B cell (primary cell): ENCODE data around the gene FBXO5. TPM values are rescaled to one million over a fixed set of nuclear protein-coding genes. Genes with fewer than 3 reads are reported as not detected.

Experiments used
- ATAC-seq: fragments of 200-7000 bp; cut with Tn5 transposase; one replicate; pipeline ENCODE4 v1.10.0; 2021; ENCODE audit warnings: low read depth, mild to moderate bottlenecking, moderate number of reproducible peaks, moderate library complexity
- CTCF ChIA-PET: fragments of 350-600 bp; sonication (Branson Sonifier 250); formaldehyde crosslinking; loops from one replicate; lab custom pipeline; 2021; ENCODE audit warnings: antibody characterized with exemption, inconsistent platforms; lab: Charles Lee
- POLR2A ChIA-PET: fragments of 350-600 bp; sonication (Branson Sonifier 250); formaldehyde crosslinking; loops from one replicate; lab custom pipeline; 2021; ENCODE audit warnings: antibody characterized with exemption; lab: Charles Lee
- DNase-seq: peaks from one replicate; pipeline ENCODE4 v3.0.0; 2013
- H2AFZ ChIP-seq: 2 replicates; pipeline ENCODE4 v1.6.1; 2012; ENCODE audit warnings: mild to moderate bottlenecking, low read depth, low read length; ENCODE audit not compliant: insufficient read depth, poor library complexity, severe bottlenecking
- H3K27ac ChIP-seq, 2 donors: 1 replicate in 1 of 2; 2 replicates in 1 of 2; pipeline ENCODE4 v1.5.1; 2012 to 2013; ENCODE audit warnings: low read length in 2 of 2, mild to moderate bottlenecking in 2 of 2, moderate library complexity in 1 of 2
- H3K27me3 ChIP-seq, 4 experiments: fragments of 200-600 bp in 1 of 4; sonication (generic) in 1 of 4; replicated peaks in 1 of 4; 1 replicate in 2 of 4; 2 replicates in 2 of 4; pipeline versions ENCODE4 v1.6.1 to v1.7.0; 2013 to 2016; ENCODE audit warnings: low read length in 3 of 4, mild to moderate bottlenecking in 2 of 4, mixed read lengths in 1 of 4, moderate library complexity in 1 of 4; ENCODE audit not compliant: insufficient read depth in 4 of 4, control insufficient read depth in 3 of 4; ENCODE audit errors: control extremely low read depth in 1 of 4
- H3K36me3 ChIP-seq, 2 experiments: replicated peaks in 1 of 2; 1 replicate in 1 of 2; 2 replicates in 1 of 2; pipeline versions ENCODE4 v1.6.1 to v1.7.1; 2013; ENCODE audit warnings: low read length in 1 of 2; ENCODE audit not compliant: insufficient read depth in 2 of 2, control insufficient read depth in 1 of 2; ENCODE audit errors: control extremely low read depth in 1 of 2, extremely low read depth in 1 of 2
- H3K4me1 ChIP-seq, 2 donors: fragments of 200-600 bp in 1 of 2; sonication (generic) in 1 of 2; 1 replicate in 1 of 2; 2 replicates in 1 of 2; pipeline versions ENCODE4 v1.5.1 to v1.6.1; 2013 to 2017; ENCODE audit warnings: low read length in 2 of 2; ENCODE audit not compliant: control insufficient read depth in 2 of 2, insufficient read depth in 2 of 2
- H3K4me2 ChIP-seq: replicated peaks from 2 replicates; pipeline ENCODE3; 2012; ENCODE audit warnings: mild to moderate bottlenecking, low read depth, low read length; ENCODE audit not compliant: poor library complexity, severe bottlenecking
- H3K4me3 ChIP-seq, 5 experiments: fragments of 200-600 bp in 1 of 5; sonication (generic) in 1 of 5; 1 replicate in 3 of 5; 2 replicates in 2 of 5; pipeline versions ENCODE4 v1.5.1 to v1.7.0; 2011 to 2016; ENCODE audit warnings: low read length in 4 of 5, mild to moderate bottlenecking in 4 of 5, low read depth in 2 of 5, control low read depth in 1 of 5, moderate library complexity in 1 of 5; ENCODE audit not compliant: insufficient read depth in 1 of 5; ENCODE audit errors: control extremely low read depth in 1 of 5, extremely low read depth in 1 of 5
- H3K79me2 ChIP-seq: fragments of 200-600 bp; sonication (generic); one replicate; pipeline ENCODE4 v1.6.0; 2016; ENCODE audit warnings: low read length; ENCODE audit not compliant: control insufficient read depth, insufficient read depth
- H3K9ac ChIP-seq: fragments of 200-600 bp; sonication (generic); 2 replicates; pipeline ENCODE4 v1.6.1; 2017; ENCODE audit warnings: mild to moderate bottlenecking, low read length, moderate library complexity
- H3K9me3 ChIP-seq, 3 donors: one replicate each; pipeline versions ENCODE4 v1.6.1 to v1.7.1; 2013; ENCODE audit warnings: low read length in 2 of 3; ENCODE audit not compliant: control insufficient read depth in 2 of 3, insufficient read depth in 1 of 3; ENCODE audit errors: control extremely low read depth in 1 of 3
- H4K20me1 ChIP-seq: 2 replicates; pipeline ENCODE4 v1.6.0; 2012; ENCODE audit warnings: mild to moderate bottlenecking, low read length; ENCODE audit not compliant: insufficient read depth, control insufficient read depth, poor library complexity, severe bottlenecking
- H3K27ac Mint-ChIP-seq: one replicate; pipeline ENCODE4 v1.8.0; 2021; ENCODE audit warnings: mixed read lengths
- H3K27me3 Mint-ChIP-seq: one replicate; pipeline ENCODE4 v1.8.0; 2021; ENCODE audit warnings: mixed read lengths
- H3K4me1 Mint-ChIP-seq: one replicate; pipeline ENCODE4 v1.8.0; 2021; ENCODE audit warnings: mixed read lengths
- H3K4me3 Mint-ChIP-seq: one replicate; pipeline ENCODE4 v1.8.0; 2021; ENCODE audit warnings: mixed read lengths
- H3K9me3 Mint-ChIP-seq: one replicate; pipeline ENCODE4 v1.8.0; 2022; ENCODE audit warnings: mixed read lengths; ENCODE audit not compliant: insufficient read depth
- CTCF ChIP-seq: fragments of 200-600 bp; IDR thresholded peaks from one replicate; pipeline ENCODE4 v1.8.0; 2022; ENCODE audit warnings: antibody characterized with exemption, mild to moderate bottlenecking
- EZH2 ChIP-seq: IDR thresholded peaks from 2 replicates; pipeline ENCODE4 v1.6.1; 2012; ENCODE audit warnings: borderline replicate concordance, low read depth, mild to moderate bottlenecking, moderate library complexity, low read length; ENCODE audit not compliant: insufficient read depth, poor library complexity, severe bottlenecking
- WGBS: methylation state at CpG from one replicate; pipeline ENCODE4 v1.1.5; 2013; ENCODE audit warnings: missing lambda C conversion rate; ENCODE audit not compliant: insufficient coverage; 5-methylcytosine and 5-hydroxymethylcytosine counted together
- intact Hi-C: fragments of 100-400 bp; cut with micrococcal nuclease; formaldehyde crosslinking; loops from one replicate; pipeline ENCODE4 v1.10.0; 2022
- polyA plus RNA-seq: library from polyadenylated mRNA; depleted of rRNA; stranded (reverse); fragments of >200 nt; gene quantifications from 2 replicates; pipeline ENCODE4 v1.2.3, GENCODE V29; 2012
- total RNA-seq, 2 donors: library from RNA; stranded (reverse); fragments of 120-200 nt in 1 of 2; gene quantifications; 1 replicate in 1 of 2; 2 replicates in 1 of 2; pipeline versions ENCODE4 v1.2.3 to v1.2.4, GENCODE V29; 2013 to 2022

Gene FBXO5
- total and polyA plus RNA-seq, 2 donors (not counting 1 experiment from before 2014, with no cell fraction given) = 3.9 to 14.6 TPM

GRCh38 chr6:153028286-153028685 is 45.4 kb upstream of the FBXO5 start:
- peaks cover 0 to 4% (median 0%) of the 10 kb centered on the region in 4 experiments for H3K27me3 ChIP-seq
- peaks cover 29% of the 10 kb centered on the region for H3K27me3 Mint-ChIP-seq

GRCh38 chr6:153027480-153027879 is 44.6 kb upstream of the FBXO5 start:
- H4K20me1 ChIP-seq = no peaks in the 10 kb centered on the region
- DNase-seq (no peak), ATAC-seq (no peak)
- H2AFZ ChIP-seq = no peak overlapping the region
- no peak overlapping the region for H3K27ac Mint-ChIP-seq
- no peaks in the 10 kb centered on the region for H3K9me3 ChIP-seq
- no peak overlapping the region for H3K27ac ChIP-seq
- no CpG with 5 or more reads among the region's 4 CpGs for WGBS
- no peak overlapping the region for H3K4me3 Mint-ChIP-seq
- peaks cover 29% of the 10 kb centered on the region for H3K27me3 Mint-ChIP-seq
- no peak for TF ChIP-seq CTCF
- TF ChIP-seq EZH2 = no peak
- no peaks in the 10 kb centered on the region for H3K36me3 ChIP-seq
- no peak overlapping the region for H3K4me2 ChIP-seq
- no peak overlapping the region for H3K9ac ChIP-seq
- H3K27me3 ChIP-seq = peaks cover 0 to 4% (median 0%) of the 10 kb centered on the region in 4 experiments
- ChIA-PET POLR2A (no interaction called here), CTCF (interaction anchor here (1.1 to 2.2 kb wide), 4 partner anchors 15 to 163 kb away, joined by 3 to 19 read pairs (median 4); no protein-coding TSS in a partner anchor)
- H3K4me3 ChIP-seq = no peak overlapping the region
- peaks cover 0 to 3% of the 10 kb centered on the region in 2 donors for H3K4me1 ChIP-seq
- intact Hi-C loops = no loop called here
- no peaks in the 10 kb centered on the region for H3K4me1 Mint-ChIP-seq
- no peaks in the 10 kb centered on the region for H3K79me2 ChIP-seq
- no peaks in the 10 kb centered on the region for H3K9me3 Mint-ChIP-seq

More at GRCh38 chr6:153028286-153028685, 45.4 kb upstream of the FBXO5 start:
- TF ChIP-seq CTCF (no peak), EZH2 (no peak)
- WGBS = no CpG with 5 or more reads among the region's 2 CpGs
- H3K79me2 ChIP-seq = no peaks in the 10 kb centered on the region
- H3K4me3 Mint-ChIP-seq = no peak overlapping the region
- no peak overlapping the region for H3K27ac ChIP-seq
- no peak overlapping the region for H2AFZ ChIP-seq
- no peaks in the 10 kb centered on the region for H3K36me3 ChIP-seq
- no peaks in the 10 kb centered on the region for H3K4me1 Mint-ChIP-seq
- no peak overlapping the region for H3K4me2 ChIP-seq
- POLR2A ChIA-PET = no interaction called here
- ATAC-seq (no peak), DNase-seq (no peak)
- no peaks in the 10 kb centered on the region for H3K9me3 ChIP-seq
- H3K4me1 ChIP-seq = peaks cover 0 to 3% of the 10 kb centered on the region in 2 donors
- no peak overlapping the region for H3K27ac Mint-ChIP-seq
- H4K20me1 ChIP-seq = no peaks in the 10 kb centered on the region
- H3K9me3 Mint-ChIP-seq = no peaks in the 10 kb centered on the region
- no peak overlapping the region for H3K9ac ChIP-seq
- intact Hi-C loops = no loop called here
- CTCF ChIA-PET = no interaction called here
- H3K4me3 ChIP-seq = no peak overlapping the region
